Endothelial cell (in vitro differentiated cells): Measurements from ENCODE around the gene RFX1. TPM values are rescaled to one million over a fixed set of nuclear protein-coding genes. Genes with fewer than 3 reads are reported as not detected.

Experiments used
- DNase-seq: peaks from one replicate; pipeline ENCODE4 v3.0.0; 2021; ENCODE audit warnings: low spot score
- H3K27ac Mint-ChIP-seq: one replicate; pipeline ENCODE4 v1.8.0; 2021; ENCODE audit warnings: mixed read lengths, inconsistent platforms; ENCODE audit not compliant: unreplicated experiment
- H3K27me3 Mint-ChIP-seq: one replicate; pipeline ENCODE4 v1.8.0; 2021; ENCODE audit warnings: mild to moderate bottlenecking, moderate library complexity, mixed read lengths, inconsistent platforms; ENCODE audit not compliant: unreplicated experiment
- H3K36me3 Mint-ChIP-seq: one replicate; pipeline ENCODE4 v1.8.0; 2021; ENCODE audit warnings: mild to moderate bottlenecking, low read depth, mixed read lengths, inconsistent platforms; ENCODE audit not compliant: unreplicated experiment
- H3K4me1 Mint-ChIP-seq: one replicate; pipeline ENCODE4 v1.8.0; 2021; ENCODE audit warnings: mild to moderate bottlenecking, mixed read lengths, inconsistent platforms; ENCODE audit not compliant: unreplicated experiment
- H3K4me3 Mint-ChIP-seq: one replicate; pipeline ENCODE4 v1.8.0; 2021; ENCODE audit warnings: mild to moderate bottlenecking, mixed read lengths, inconsistent platforms; ENCODE audit not compliant: unreplicated experiment
- H3K9me3 Mint-ChIP-seq: one replicate; pipeline ENCODE4 v1.8.0; 2021; ENCODE audit warnings: mixed read lengths, inconsistent platforms; ENCODE audit not compliant: unreplicated experiment
- total RNA-seq: library from RNA; stranded (reverse); fragmentation: NEBNext Ultra II Directional; extraction: Animal tissue kit (Norgen Biotek cat#: 25700); gene quantifications from one replicate; pipeline ENCODE4 v1.2.1, GENCODE V29; 2021; ENCODE audit not compliant: unreplicated experiment
- TF ChIP-seq, protein P1 (sequence below): fragments of 200-600 bp; sonication (generic); IDR thresholded peaks from one replicate; pipeline ENCODE4 v1.5.0; 2021; ENCODE audit warnings: antibody characterized with exemption; ENCODE audit not compliant: unreplicated experiment

RFX1 gene
- total RNA-seq, 1 donor from 2014 or later = 16.2 TPM

DNA sequence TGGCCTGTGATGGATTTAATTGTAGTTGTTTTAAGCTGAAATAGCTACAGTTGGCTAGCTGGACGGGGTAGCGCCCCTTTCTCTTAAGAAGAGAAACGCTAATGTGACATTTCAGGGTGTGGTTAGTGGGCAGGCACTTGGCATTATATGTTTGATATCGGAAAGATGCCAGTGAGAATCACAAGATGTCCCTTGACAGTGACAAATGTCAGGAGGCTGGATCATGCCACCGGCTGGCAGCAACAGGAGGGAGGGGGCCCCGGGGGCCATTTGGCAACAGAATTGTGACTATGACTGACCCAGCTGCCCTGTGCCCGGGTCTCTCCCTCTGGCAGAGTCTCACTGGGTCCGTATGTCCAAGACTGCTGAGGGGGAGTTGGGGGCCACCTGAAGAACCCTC is 49.1 kb downstream of the RFX1 start:
- Mint-ChIP-seq H3K9me3 (no peaks in the 10 kb centered on the region), H3K27me3 (peaks cover 15% of the 10 kb centered on the region), H3K36me3 (peaks cover 17% of the 10 kb centered on the region), H3K4me1 (peaks cover 8% of the 10 kb centered on the region), H3K27ac (peak overlapping the region; percentile 66), H3K4me3 (no peak overlapping the region)
- DNase-seq = no peak
- TF ChIP-seq, protein P1, sequence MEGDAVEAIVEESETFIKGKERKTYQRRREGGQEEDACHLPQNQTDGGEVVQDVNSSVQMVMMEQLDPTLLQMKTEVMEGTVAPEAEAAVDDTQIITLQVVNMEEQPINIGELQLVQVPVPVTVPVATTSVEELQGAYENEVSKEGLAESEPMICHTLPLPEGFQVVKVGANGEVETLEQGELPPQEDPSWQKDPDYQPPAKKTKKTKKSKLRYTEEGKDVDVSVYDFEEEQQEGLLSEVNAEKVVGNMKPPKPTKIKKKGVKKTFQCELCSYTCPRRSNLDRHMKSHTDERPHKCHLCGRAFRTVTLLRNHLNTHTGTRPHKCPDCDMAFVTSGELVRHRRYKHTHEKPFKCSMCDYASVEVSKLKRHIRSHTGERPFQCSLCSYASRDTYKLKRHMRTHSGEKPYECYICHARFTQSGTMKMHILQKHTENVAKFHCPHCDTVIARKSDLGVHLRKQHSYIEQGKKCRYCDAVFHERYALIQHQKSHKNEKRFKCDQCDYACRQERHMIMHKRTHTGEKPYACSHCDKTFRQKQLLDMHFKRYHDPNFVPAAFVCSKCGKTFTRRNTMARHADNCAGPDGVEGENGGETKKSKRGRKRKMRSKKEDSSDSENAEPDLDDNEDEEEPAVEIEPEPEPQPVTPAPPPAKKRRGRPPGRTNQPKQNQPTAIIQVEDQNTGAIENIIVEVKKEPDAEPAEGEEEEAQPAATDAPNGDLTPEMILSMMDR = no peak

DNA sequence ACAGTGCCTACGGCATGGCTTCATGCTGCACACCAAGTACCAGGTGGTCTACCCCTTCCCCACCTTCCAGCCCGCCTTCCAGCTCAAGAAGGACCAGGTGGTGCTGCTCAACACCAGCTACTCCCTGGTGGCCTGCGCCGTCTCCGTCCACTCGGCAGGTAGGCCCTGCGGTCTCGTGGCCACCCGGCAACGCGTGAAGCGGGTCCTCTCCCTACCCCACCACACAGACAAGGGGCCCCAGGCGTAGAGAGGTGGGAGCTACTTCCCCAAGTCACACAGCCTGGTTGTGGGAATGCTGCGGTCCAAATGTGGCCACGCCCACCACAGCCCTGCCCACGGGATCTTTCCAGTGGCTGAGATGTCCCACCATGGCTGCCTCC is 49.8 kb downstream of the RFX1 start:
- Mint-ChIP-seq H3K36me3 (peaks cover 12% of the 10 kb centered on the region), H3K4me3 (no peak overlapping the region), H3K9me3 (no peaks in the 10 kb centered on the region), H3K27me3 (peaks cover 16% of the 10 kb centered on the region), H3K27ac (no peak overlapping the region), H3K4me1 (peaks cover 5% of the 10 kb centered on the region)
- DNase-seq = no peak
- TF ChIP-seq, protein P1 = no peak

DNA sequence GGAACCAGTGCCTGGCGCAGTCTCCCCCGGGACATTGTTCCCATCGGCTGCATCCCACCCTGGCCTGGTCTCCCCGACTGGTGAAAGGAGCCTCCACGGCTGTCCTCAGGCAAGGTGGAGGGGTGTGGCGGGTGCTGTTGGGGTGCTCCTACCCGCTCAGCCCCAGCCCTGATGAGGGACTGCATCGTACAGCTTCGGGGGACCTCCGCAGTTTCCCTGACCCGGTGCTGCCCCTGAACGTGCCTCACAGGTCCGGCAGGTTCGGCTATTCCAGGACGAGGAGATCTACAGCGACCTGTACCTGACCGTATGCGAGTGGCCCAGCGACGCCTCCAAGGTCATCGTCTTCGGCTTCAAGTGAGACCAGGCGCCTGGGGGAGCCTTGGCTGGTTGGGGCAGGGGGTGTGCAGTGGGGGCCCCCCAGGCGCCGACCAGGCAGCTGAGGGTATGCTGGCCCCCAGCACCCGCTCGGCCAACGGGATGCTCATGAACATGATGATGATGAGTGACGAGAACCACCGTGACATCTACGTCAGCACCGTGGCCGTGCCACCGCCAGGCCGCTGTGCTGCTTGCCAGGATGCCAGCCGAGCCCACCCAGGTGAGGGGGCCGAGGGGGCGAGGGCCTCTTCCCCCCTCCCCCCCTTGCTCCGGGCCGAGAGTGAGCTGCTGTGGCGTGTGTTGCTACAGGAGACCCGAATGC is 50.3 kb downstream of the RFX1 start:
- TF ChIP-seq, protein P1 = no peak
- peaks cover 5% of the 10 kb centered on the region for H3K4me1 Mint-ChIP-seq
- no peak overlapping the region for H3K4me3 Mint-ChIP-seq
- peaks cover 11% of the 10 kb centered on the region for H3K36me3 Mint-ChIP-seq
- peaks cover 14% of the 10 kb centered on the region for H3K27me3 Mint-ChIP-seq
- no peaks in the 10 kb centered on the region for H3K9me3 Mint-ChIP-seq
- no peak for DNase-seq
- no peak overlapping the region for H3K27ac Mint-ChIP-seq

- H3K9me3 Mint-ChIP-seq = no peaks in the 10 kb centered on the region
- peak overlapping the region; percentile 65 for H3K4me3 Mint-ChIP-seq
- TF ChIP-seq, protein P1 = no peak
- H3K27me3 Mint-ChIP-seq = peaks cover 16% of the 10 kb centered on the region
- H3K27ac Mint-ChIP-seq = no peak overlapping the region
- DNase-seq = no peak
- H3K4me1 Mint-ChIP-seq = peaks cover 5% of the 10 kb centered on the region
- H3K36me3 Mint-ChIP-seq = peaks cover 11% of the 10 kb centered on the region
These were observed 51.9 kb downstream of the RFX1 start for GRCh38 chr19:13954185-13954584.

DNA sequence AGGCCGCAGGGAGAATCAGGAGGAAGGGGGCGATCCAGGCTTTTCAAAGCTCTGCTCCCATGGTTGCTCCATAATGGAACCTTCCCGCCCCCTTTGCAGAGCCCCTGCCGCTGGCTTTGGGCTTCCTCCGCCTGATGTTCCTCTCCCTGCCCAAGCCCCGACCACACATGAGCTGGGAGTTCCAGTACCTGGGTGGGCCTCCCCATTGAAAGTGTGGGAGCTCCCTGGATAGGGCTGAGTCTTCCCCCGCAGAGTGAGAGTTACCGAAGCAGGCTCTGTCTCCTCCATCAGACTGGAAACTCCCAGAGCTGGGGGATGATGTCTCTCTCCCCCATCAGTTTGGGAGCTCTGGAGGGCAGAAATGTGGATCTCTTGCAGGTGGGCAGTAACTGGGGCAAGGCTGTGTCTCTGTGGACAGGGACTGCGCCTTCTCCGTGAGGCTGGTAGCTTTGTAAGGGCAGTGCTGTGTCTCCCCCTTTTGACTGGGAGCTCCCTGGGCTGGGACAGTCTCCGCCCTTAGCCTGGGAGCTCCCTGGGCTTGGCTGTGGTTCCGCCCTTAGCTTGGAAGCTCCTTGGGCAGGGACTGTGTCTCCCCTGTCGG is 53.1 kb downstream of the RFX1 start:
- peak overlapping the region; percentile 90 for H3K4me3 Mint-ChIP-seq
- H3K27ac Mint-ChIP-seq = no peak overlapping the region
- DNase-seq = no peak
- TF ChIP-seq, protein P1 = no peak
- no peaks in the 10 kb centered on the region for H3K9me3 Mint-ChIP-seq
- H3K36me3 Mint-ChIP-seq = peaks cover 3% of the 10 kb centered on the region
- H3K4me1 Mint-ChIP-seq = peaks cover 5% of the 10 kb centered on the region
- H3K27me3 Mint-ChIP-seq = peaks cover 12% of the 10 kb centered on the region
